AG08395 (cell line): ENCODE measurements around the gene NOP56.

ENCODE experiments used
- DNase-seq: peaks from one replicate; pipeline ENCODE4 v3.0.0; 2012; ENCODE audit warnings: mixed read lengths, low spot score

Gene NOP56

DNA sequence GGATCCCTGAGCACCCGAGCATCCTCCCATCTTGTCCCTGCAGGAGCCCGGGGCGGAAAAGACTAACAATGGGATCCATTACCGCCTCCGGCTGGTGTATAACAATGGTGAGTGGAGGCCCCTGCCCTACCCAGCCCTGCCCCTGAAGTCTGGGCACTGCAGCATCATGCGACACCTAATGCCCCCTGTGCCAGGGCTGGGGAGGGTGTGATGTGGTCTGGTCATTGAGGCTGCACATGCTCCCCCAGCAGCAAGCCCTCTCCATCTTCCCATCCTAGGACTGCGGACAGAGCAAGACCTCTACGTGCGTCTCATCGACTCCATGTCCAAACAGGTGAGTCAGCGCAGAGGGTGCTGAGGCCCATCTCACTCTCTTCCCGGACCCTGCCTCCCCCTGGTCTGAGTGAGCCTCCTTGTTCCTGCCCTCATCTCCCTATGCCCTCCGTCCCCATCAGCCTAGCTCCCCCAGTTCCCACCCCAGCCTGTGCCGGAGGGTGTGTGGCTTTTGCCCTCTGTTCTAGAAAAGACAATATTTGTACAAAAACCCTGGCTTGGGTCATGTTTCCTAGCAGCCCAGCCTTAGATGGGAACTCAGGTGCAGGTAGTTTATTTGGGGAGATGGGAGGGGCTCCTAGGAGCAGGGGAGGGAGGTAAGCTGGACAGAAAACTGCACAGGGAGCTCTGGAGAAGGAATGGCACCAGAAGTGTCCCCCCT is 53.7 kb downstream of the NOP56 start:
- no peak for DNase-seq

DNA sequence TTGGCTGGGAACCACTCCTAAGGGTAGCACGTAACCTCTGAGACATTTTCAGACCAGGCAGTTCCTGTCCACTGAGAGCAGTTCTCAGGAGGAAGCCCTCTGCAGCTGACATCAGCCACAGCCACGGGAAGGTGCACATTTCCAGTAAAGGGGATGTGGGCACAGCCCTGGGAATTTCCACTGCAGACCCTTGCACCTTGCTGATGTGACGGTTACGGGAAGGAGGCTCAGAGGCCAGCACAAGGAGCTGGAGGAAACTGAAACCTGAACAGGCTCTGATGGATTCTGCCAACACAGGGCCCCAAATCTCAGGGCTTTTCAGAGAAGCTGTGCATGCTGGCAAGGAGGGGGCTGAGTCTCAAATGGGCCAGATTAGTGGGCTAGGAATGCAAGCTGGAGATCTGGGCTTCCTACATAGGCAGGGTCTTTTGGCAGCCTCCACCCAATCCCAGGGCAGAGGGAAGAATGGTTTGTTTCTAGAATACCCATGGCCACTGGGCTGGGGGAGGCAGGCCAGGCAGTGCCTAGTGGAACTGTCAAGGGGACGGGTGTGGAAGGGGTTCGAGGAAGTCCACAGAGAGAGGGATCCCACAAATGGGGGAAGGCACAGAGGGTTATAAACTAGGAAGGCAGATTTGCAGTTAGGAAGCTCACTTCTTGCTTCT is 54.4 kb downstream of the NOP56 start:
- no peak for DNase-seq

GRCh38 chr20:2707353-2708072 is 55.1 kb downstream of the NOP56 start:
- no peak for DNase-seq
